ENCODE measurements around the gene TREML1.

Gene TREML1

DNA sequence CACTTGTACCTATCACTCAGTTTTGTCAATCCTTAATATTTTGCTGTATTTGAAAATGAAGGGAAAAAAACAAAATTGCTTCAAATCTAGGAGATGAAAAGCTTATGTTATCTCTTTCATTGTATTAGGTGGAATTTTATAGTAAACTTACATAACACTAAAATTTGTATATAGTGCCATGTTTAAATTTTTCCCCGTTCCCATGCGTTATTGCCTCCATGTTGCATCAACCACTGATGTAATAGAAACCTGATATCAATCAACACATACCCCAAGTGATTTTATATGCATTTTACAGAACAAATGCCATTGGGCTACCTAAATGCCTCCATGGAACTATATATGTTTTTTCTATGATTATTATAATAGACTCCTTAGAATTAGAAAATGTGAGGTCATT, 23.5 kb upstream of the TREML1 start:
- DNase-seq = no peak

- no peak for DNase-seq
Observed at GRCh38 chr6:41177287-41177686, 23.1 kb upstream of the TREML1 start.

DNA sequence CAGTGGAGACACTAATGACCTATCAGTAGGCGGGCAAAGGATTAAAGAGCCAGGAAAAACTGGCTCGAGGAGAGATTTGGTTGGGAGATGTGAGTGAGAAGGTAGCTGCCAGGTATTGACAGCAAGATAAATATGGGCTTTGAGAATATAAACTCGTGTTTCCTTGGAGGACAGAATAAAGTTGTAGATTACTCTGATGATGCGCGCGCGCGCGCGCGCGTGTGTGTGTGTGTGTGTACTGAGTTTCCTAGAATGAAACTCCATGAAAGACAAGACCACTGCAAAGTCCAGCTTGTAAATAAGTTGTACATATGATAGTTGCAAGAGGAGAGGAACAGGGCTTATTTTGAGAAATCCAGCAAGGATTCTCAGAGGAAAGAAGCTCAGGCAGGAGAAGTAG, 22.0 kb upstream of the TREML1 start:
- no peak for DNase-seq

GRCh38 chr6:41175084-41175483, 20.9 kb upstream of the TREML1 start:
- no peak for DNase-seq

- DNase-seq = no peak
Observed at GRCh38 chr6:41174610-41175009, 20.5 kb upstream of the TREML1 start.

GRCh38 chr6:41171908-41172307, 17.8 kb upstream of the TREML1 start:
- DNase-seq = no peak

DNA sequence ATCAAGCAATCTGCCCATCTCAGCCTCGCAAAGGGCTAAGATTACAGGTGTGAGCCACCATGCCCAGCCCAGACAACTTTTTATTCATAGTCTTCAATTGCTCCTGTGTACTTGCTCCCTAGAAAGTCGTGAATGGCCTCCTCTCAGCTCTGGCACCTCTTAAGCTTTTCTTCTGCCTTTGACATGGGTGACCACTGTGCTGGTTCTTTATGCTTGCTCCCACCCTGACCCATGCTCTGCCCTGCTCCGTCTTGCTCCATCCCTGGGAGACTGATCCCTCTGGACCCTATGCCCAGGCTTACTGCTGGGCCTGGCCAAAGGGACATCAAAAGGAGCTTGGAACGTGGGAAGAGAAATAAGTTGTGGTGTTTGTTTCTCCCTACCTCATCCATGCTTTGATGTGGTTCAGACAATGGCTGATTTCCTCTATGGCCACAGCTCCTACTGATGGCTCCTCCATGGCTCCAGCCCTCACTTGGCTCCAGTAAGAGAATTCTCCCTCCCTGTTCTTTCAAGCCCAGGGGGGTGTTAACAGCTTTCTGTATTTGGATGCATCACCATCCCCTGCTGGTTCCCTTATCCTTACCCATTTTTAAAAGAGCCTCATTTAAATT, 16.5 kb upstream of the TREML1 start:
- no peak for DNase-seq

GRCh38 chr6:41167173-41167963, 13.2 kb upstream of the TREML1 start:
- DNase-seq = no peak

GRCh38 chr6:41164551-41165120, 10.5 kb upstream of the TREML1 start:
- DNase-seq = no peak

DNA sequence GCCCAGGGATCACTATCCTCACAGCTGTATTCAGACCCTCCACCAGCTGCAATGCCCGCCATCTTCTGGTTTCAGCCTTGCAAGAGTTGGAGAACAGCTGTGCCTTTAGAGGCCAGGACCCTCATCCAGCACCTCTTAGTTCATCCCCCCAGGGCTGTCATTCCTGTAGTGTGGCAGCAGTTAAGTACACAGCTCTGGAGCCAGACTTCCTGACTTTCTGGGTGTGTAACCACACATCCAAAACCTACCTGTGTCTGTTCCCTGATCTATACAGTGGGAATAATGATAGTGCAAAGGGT, 9.2 kb upstream of the TREML1 start:
- DNase-seq = no peak

GRCh38 chr6:41162687-41163418, 8.7 kb upstream of the TREML1 start, which contains the start of gene TREM2:
TSS of gene TREM2 (minus strand) at chr6:41163116. CDS start at chr6:41163082, 34 bp downstream.
- DNase-seq = no peak

GRCh38 chr6:41161851-41162552, 7.9 kb upstream of the TREML1 start:
- DNase-seq = no peak

DNA sequence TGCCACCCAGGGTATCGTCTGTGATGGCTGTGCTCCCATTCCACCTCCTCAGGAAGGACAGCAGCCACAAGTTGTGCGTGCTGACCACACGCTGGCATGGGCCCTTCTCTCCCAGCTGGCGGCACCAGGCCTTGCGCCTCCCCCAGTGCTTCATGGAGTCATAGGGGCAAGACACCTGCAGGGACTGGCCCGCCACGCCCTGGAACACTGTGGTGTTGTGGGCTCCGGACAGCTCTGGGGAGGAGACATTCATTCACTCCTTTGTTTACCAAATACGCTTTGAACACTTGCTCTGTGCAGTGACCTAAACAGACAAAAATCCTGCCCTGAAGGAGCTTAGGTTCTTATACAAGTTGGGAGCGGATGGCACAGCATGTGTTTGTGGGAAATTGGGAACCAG, 7.2 kb upstream of the TREML1 start:
- no peak for DNase-seq

DNA sequence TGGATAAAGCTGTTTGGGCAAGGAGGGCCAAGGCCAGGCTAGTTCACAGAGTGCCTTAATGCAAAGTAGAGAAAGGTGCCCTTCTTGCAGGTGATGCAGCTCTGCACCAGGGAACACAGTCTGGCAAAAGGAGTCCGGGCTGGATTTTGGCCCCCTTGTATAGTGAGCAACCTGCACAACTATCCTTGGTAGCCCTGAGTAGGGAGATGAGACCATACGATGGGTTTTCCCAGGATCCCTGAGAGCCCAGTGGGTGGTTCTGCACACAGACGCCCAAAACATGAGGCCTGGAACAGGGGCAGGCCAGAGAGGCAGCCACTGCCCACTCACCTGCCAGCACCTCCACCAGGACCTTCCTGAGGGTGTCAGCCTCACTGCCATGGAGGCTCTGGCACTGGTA, 6.8 kb upstream of the TREML1 start:
- no peak for DNase-seq

- no peak for DNase-seq
Observed at GRCh38 chr6:41159415-41160082, 5.4 kb upstream of the TREML1 start.

DNA sequence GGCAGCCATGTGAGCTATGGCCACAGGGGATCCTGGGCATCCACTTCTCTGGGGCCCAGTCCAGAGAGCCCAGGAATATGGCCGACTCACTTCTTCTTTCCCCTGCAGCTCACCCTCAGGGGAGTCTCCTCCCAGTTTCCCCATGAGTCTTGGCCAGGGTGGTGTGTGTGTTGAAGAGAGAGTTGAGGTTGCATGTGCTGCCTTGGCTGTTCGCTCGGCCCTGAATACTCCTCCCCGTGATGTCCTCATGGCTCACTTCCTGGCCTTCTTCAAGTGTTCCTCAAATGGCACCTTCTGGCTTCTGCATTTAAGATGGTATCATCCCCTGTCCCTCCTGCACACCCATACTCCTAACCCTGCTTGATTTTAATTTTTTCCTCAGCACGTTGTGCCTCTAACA, 3.2 kb upstream of the TREML1 start:
- DNase-seq = no peak

DNA sequence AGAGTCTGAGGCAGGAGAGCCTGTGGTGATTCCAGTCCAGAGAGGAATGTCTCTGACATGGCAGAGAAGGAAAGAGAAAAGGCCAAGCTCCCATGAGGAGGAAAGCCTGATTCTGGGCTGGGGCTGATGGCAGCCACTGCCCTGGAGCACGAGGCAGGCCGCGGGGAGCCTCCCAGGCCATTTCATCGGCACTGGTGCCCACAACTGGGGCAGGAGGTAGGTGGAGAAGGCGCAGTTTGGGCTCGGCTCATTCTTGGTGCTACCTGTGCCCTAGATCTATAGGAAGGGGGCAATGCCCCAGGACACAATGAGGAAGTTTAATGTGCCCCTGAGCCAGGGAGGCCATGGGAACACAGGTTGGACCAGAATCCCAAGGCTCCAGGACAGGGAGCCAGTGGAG, 2.6 kb upstream of the TREML1 start:
- DNase-seq = no peak

- no peak for DNase-seq
Observed at GRCh38 chr6:41156001-41156400, 1.9 kb upstream of the TREML1 start.

DNA sequence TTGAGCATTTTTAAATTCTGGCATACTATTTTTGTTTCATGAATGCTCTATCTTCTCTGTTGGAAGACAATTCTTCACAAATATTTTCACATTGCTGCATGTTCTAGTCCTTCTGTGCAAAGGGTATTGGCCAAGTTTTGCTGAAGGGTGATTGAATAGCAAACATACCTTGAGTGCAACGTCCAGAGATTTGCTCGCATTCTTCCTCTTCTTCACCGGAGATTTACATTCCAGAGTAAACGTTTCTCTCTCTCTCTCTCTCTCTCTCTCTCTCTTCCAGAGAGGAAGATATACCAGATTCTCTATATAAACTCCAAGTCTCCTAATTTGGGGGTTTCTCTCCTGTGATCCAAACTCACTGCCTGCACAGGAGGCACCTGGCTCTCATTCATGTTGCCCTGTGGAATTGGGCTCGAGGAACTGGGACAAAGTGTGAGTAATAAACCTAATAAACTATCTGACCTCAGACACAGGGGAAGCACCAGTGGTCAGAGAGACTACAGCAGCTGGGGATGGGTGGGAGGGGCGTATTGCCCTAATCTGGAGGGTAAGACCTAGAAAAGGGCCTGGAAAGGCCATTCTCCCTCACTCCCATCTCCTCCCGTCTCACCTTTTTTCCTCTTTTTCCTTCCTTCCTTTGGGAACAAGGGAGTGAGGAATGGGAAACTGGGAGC, 1.1 kb upstream of the TREML1 start:
- DNase-seq = no peak

GRCh38 chr6:41153451-41153850, 696 bp downstream of the TREML1 start:
- no peak for DNase-seq

GRCh38 chr6:41150671-41151070, 3.5 kb downstream of the TREML1 start:
- no peak for DNase-seq

- no peak for DNase-seq
Observed at GRCh38 chr6:41147917-41148316, 6.2 kb downstream of the TREML1 start.
